WTC11 (cell line): Measurements from ENCODE around the gene GPR158.

Source experiments
- CREB1 ChIP-seq: sonication (generic); formaldehyde crosslinking; IDR thresholded peaks from 2 replicates; pipeline ENCODE4 v1.8.0; 2023; ENCODE audit warnings: mild to moderate bottlenecking, missing genetic modification reagents
- ELF4 ChIP-seq: sonication (generic); formaldehyde crosslinking; IDR thresholded peaks from 2 replicates; pipeline ENCODE4 v1.8.1; 2022; ENCODE audit warnings: low read depth, mild to moderate bottlenecking, moderate library complexity, missing genetic modification reagents
- EMX1 ChIP-seq: fragments of 250-450 bp; sonication (Bioruptor Pico); IDR thresholded peaks from 2 replicates; pipeline ENCODE4 v1.8.0; 2021; ENCODE audit warnings: mild to moderate bottlenecking
- ETV6 ChIP-seq: sonication (generic); formaldehyde crosslinking; IDR thresholded peaks from 2 replicates; pipeline ENCODE4 v1.8.1; 2022; ENCODE audit warnings: mild to moderate bottlenecking, missing genetic modification reagents
- FOXJ3 ChIP-seq: sonication (generic); formaldehyde crosslinking; IDR thresholded peaks from 2 replicates; pipeline ENCODE4 v1.9.0; 2021; ENCODE audit warnings: missing genetic modification reagents, mild to moderate bottlenecking, borderline replicate concordance
- HMGXB4 ChIP-seq: sonication (generic); formaldehyde crosslinking; IDR thresholded peaks from 2 replicates; pipeline ENCODE4 v1.8.1; 2023; ENCODE audit warnings: mild to moderate bottlenecking, moderate library complexity, missing genetic modification reagents
- IRF1 ChIP-seq: sonication (generic); formaldehyde crosslinking; IDR thresholded peaks from 2 replicates; pipeline ENCODE4 v1.8.0; 2023; ENCODE audit warnings: missing genetic modification reagents
- JUN ChIP-seq: sonication (generic); formaldehyde crosslinking; IDR thresholded peaks from 2 replicates; pipeline ENCODE4 v1.8.0; 2023; ENCODE audit warnings: mild to moderate bottlenecking, missing genetic modification reagents
- RELA ChIP-seq: sonication (generic); formaldehyde crosslinking; IDR thresholded peaks from 2 replicates; pipeline ENCODE4 v1.8.1; 2022; ENCODE audit warnings: missing genetic modification reagents, mild to moderate bottlenecking, borderline replicate concordance
- SP1 ChIP-seq: sonication (generic); formaldehyde crosslinking; conservative IDR thresholded peaks from 2 replicates; pipeline ENCODE4 v1.8.1; 2022; ENCODE audit warnings: missing genetic modification reagents
- ZNF263 ChIP-seq: sonication (generic); formaldehyde crosslinking; IDR thresholded peaks from 2 replicates; pipeline ENCODE4 v1.8.1; 2022; ENCODE audit warnings: low read depth, mild to moderate bottlenecking, moderate library complexity, missing genetic modification reagents
- TF ChIP-seq, protein P1 (sequence below): fragments of 200-600 bp; IDR thresholded peaks from 2 replicates; pipeline ENCODE4 v1.8.0; 2022; ENCODE audit warnings: antibody characterized with exemption
- TF ChIP-seq, protein P2 (sequence below): sonication (generic); formaldehyde crosslinking; IDR thresholded peaks from 2 replicates; pipeline ENCODE4 v1.8.0; 2022; ENCODE audit warnings: mild to moderate bottlenecking, missing genetic modification reagents

DNA sequence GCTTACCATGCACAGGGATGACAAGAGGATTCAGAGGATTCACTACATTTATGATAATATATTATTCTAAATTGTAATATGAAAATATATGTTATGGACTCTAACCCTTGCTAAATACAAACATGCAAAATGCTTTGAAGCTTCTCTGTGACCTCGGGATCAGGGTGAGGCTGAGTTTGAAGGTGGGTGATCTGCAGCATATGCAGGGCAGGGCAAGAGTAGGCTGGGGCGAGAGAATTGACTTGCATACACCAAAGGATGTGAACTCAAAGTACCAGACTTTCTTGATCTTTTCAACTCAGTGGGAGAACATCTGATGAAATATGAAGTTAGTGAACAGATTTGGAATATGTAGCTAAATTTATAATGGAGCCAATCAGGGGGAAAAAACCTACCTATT lies 57.0 kb downstream of the GPR158 start:
- TF ChIP-seq IRF1 (no peak), SP1 (CRISPR knock-in tag) (no peak), ELF4 (CRISPR knock-in tag) (no peak), JUN (CRISPR knock-in tag) (no peak), ZNF263 (no peak), FOXJ3 (CRISPR knock-in tag) (no peak), ETV6 (CRISPR knock-in tag) (no peak), CREB1 (CRISPR knock-in tag) (no peak), RELA (no peak), HMGXB4 (CRISPR knock-in tag) (no peak), EMX1 (CRISPR knock-in tag) (no peak)
- TF ChIP-seq, protein P1, sequence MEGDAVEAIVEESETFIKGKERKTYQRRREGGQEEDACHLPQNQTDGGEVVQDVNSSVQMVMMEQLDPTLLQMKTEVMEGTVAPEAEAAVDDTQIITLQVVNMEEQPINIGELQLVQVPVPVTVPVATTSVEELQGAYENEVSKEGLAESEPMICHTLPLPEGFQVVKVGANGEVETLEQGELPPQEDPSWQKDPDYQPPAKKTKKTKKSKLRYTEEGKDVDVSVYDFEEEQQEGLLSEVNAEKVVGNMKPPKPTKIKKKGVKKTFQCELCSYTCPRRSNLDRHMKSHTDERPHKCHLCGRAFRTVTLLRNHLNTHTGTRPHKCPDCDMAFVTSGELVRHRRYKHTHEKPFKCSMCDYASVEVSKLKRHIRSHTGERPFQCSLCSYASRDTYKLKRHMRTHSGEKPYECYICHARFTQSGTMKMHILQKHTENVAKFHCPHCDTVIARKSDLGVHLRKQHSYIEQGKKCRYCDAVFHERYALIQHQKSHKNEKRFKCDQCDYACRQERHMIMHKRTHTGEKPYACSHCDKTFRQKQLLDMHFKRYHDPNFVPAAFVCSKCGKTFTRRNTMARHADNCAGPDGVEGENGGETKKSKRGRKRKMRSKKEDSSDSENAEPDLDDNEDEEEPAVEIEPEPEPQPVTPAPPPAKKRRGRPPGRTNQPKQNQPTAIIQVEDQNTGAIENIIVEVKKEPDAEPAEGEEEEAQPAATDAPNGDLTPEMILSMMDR = no peak
- TF ChIP-seq, protein P2, sequence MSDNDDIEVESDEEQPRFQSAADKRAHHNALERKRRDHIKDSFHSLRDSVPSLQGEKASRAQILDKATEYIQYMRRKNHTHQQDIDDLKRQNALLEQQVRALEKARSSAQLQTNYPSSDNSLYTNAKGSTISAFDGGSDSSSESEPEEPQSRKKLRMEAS (CRISPR knock-in tag) = no peak
